Activated CD4-positive, CD25-positive, alpha-beta regulatory T cell (primary cell): ENCODE measurements around the gene NMUR1.

Source experiments
- DNase-seq, 4 experiments: peaks; one replicate each; lab custom pipeline; 2025; lab: John Stamatoyannopoulos, UW

The NMUR1 gene

GRCh38 chr2:231552752-231553151, 22.5 kb upstream of the NMUR1 start:
- no peak for DNase-seq

- no peak for DNase-seq
Measured at GRCh38 chr2:231549446-231550239, 19.4 kb upstream of the NMUR1 start.

- DNase-seq, result no peak
Measured at GRCh38 chr2:231548752-231549151, 18.5 kb upstream of the NMUR1 start.

GRCh38 chr2:231547315-231548110, 17.3 kb upstream of the NMUR1 start:
- no peak for DNase-seq

GRCh38 chr2:231546014-231546715, 15.9 kb upstream of the NMUR1 start:
- DNase-seq, result no peak

GRCh38 chr2:231545105-231545902, 15.1 kb upstream of the NMUR1 start:
- DNase-seq, result no peak

- DNase-seq, result no peak
Measured at GRCh38 chr2:231542136-231542535, 11.9 kb upstream of the NMUR1 start.

GRCh38 chr2:231541645-231542044, 11.4 kb upstream of the NMUR1 start:
- DNase-seq, result no peak

- DNase-seq, result no peak
Measured at GRCh38 chr2:231539991-231540390, 9.7 kb upstream of the NMUR1 start.

- no peak for DNase-seq
Measured at GRCh38 chr2:231535961-231536360, 5.7 kb upstream of the NMUR1 start.

- no peak for DNase-seq
Measured at GRCh38 chr2:231533777-231534125, 3.5 kb upstream of the NMUR1 start.

GRCh38 chr2:231533086-231533776, 3.0 kb upstream of the NMUR1 start:
- no peak for DNase-seq

- no peak for DNase-seq
Measured at GRCh38 chr2:231532756-231533035, 2.5 kb upstream of the NMUR1 start.

GRCh38 chr2:231531883-231532755, 1.9 kb upstream of the NMUR1 start:
- DNase-seq, result no peak

- DNase-seq, result no peak
Measured at GRCh38 chr2:231531466-231531865, 1.2 kb upstream of the NMUR1 start.

- no peak for DNase-seq
Measured at GRCh38 chr2:231528636-231529030, 1.6 kb downstream of the NMUR1 start.

- DNase-seq, result no peak
Measured at GRCh38 chr2:231527955-231528635, 2.1 kb downstream of the NMUR1 start.

- no peak for DNase-seq
Measured at GRCh38 chr2:231527091-231527395, 3.2 kb downstream of the NMUR1 start.

- DNase-seq, result no peak
Measured at GRCh38 chr2:231526341-231527090, 3.7 kb downstream of the NMUR1 start.
